ENCODE measurements around the gene IRGQ. TPM values are rescaled to one million over a fixed set of nuclear protein-coding genes. Genes with fewer than 3 reads are reported as not detected.

Gene IRGQ
- total RNA-seq, 1 experiment from 2014 or later: 23.3 TPM

GRCh38 chr19:43574424-43575155 is 21.3 kb downstream of the IRGQ start:
- H3K4me2 ChIP-seq: peak overlapping the region; percentile 90
- CTCF ChIA-PET: interaction anchor here (0.6 to 1.1 kb wide), 3 partner anchors 21 to 431 kb away, joined by 4 to 5 read pairs (median 4); partner anchors contain the start of genes IRGQ and ZNF576
- H3K27me3 ChIP-seq (ENCODE audit: insufficient read depth, low read depth): no peaks in the 10 kb centered on the region
- intact Hi-C loops (cut with micrococcal nuclease; ENCODE audit: unreplicated experiment): loop anchor here (1.0 to 5.0 kb wide), 2 partner anchors 22 to 47 kb away; partner anchors contain the start of genes ETHE1, IRGQ and ZNF576
- TF ChIP-seq CTCF (conservative IDR thresholded peaks at IDR 0.05): no peak
- no peak for TF ChIP-seq EZH2 (IDR thresholded peaks at IDR 0.05; ENCODE audit: low read depth)
- peaks cover 10% of the 10 kb centered on the region for H3K79me2 ChIP-seq (ENCODE audit: low read depth)
- BruUV-seq (replicated peaks): TSS peak; percentile 27
- H3K27ac ChIP-seq: no peak overlapping the region
- peaks cover 10% of the 10 kb centered on the region; the same call in 1 of the 2 replicates for H3K4me1 ChIP-seq (replicated peaks; ENCODE audit: insufficient read depth)
- no peaks in the 10 kb centered on the region for H3K9me3 ChIP-seq (ENCODE audit: insufficient read depth, low read depth)
- H4K20me1 ChIP-seq (ENCODE audit: insufficient read depth): no peaks in the 10 kb centered on the region
- H2AFZ ChIP-seq: peak overlapping the region; percentile 100
- DNase-seq: peak in 1 of 2 experiments; percentile 13
- POLR2A ChIA-PET (ENCODE audit: unreplicated experiment): no interaction called here
- H3K4me3 ChIP-seq: peak overlapping the region; percentile 94
- H3F3A ChIP-seq (ENCODE audit: insufficient read depth, low read depth): no peaks in the 10 kb centered on the region
- H3K9me2 ChIP-seq (ENCODE audit: insufficient read depth): no peaks in the 10 kb centered on the region
- H3K36me3 ChIP-seq (ENCODE audit: low read depth): no peaks in the 10 kb centered on the region; the same call in 1 of the 2 replicates

GRCh38 chr19:43572171-43572588 is 23.8 kb downstream of the IRGQ start:
- Histone ChIP-seq H3K9me2 (ENCODE audit: insufficient read depth) (no peaks in the 10 kb centered on the region), H4K20me1 (ENCODE audit: insufficient read depth) (no peaks in the 10 kb centered on the region), H3K4me1 (replicated peaks; ENCODE audit: insufficient read depth) (peaks cover 10% of the 10 kb centered on the region; the same call in 1 of the 2 replicates), H3K36me3 (ENCODE audit: low read depth) (no peaks in the 10 kb centered on the region; the same call in 1 of the 2 replicates), H2AFZ (no peak overlapping the region), H3K27me3 (ENCODE audit: insufficient read depth, low read depth) (no peaks in the 10 kb centered on the region), H3K4me3 (no peak overlapping the region), H3F3A (ENCODE audit: insufficient read depth, low read depth) (no peaks in the 10 kb centered on the region), H3K79me2 (ENCODE audit: low read depth) (peaks cover 10% of the 10 kb centered on the region), H3K27ac (no peak overlapping the region), H3K9me3 (ENCODE audit: insufficient read depth, low read depth) (no peaks in the 10 kb centered on the region), H3K4me2 (no peak overlapping the region)
- BruUV-seq (replicated peaks): no TSS peak
- TF ChIP-seq EZH2 (IDR thresholded peaks at IDR 0.05; ENCODE audit: low read depth): no peak
- no peak for TF ChIP-seq CTCF (conservative IDR thresholded peaks at IDR 0.05)
- intact Hi-C loops (cut with micrococcal nuclease; ENCODE audit: unreplicated experiment): no loop called here
- no peak for DNase-seq
- POLR2A ChIA-PET (ENCODE audit: unreplicated experiment): no interaction called here
- CTCF ChIA-PET: no interaction called here

- ChIA-PET CTCF (no interaction called here), POLR2A (ENCODE audit: unreplicated experiment) (no interaction called here)
- peak; percentile 13 to 63 for DNase-seq
- Histone ChIP-seq H3F3A (ENCODE audit: insufficient read depth, low read depth) (no peaks in the 10 kb centered on the region), H2AFZ (no peak overlapping the region), H3K27me3 (ENCODE audit: insufficient read depth, low read depth) (no peaks in the 10 kb centered on the region), H3K9me2 (ENCODE audit: insufficient read depth) (no peaks in the 10 kb centered on the region), H3K9me3 (ENCODE audit: insufficient read depth, low read depth) (no peaks in the 10 kb centered on the region), H3K79me2 (ENCODE audit: low read depth) (peaks cover 10% of the 10 kb centered on the region), H3K4me3 (no peak overlapping the region), H3K4me2 (no peak overlapping the region), H4K20me1 (ENCODE audit: insufficient read depth) (no peaks in the 10 kb centered on the region; the same call in 1 of the 2 replicates), H3K4me1 (replicated peaks; ENCODE audit: insufficient read depth) (peaks cover 6% of the 10 kb centered on the region; the same call in 1 of the 2 replicates), H3K27ac (no peak overlapping the region), H3K36me3 (ENCODE audit: low read depth) (no peaks in the 10 kb centered on the region; the same call in 1 of the 2 replicates)
- intact Hi-C loops (cut with micrococcal nuclease; ENCODE audit: unreplicated experiment): no loop called here
- no peak for TF ChIP-seq CTCF (conservative IDR thresholded peaks at IDR 0.05)
- no peak for TF ChIP-seq EZH2 (IDR thresholded peaks at IDR 0.05; ENCODE audit: low read depth)
- BruUV-seq (replicated peaks): no TSS peak
Observed at GRCh38 chr19:43570174-43570791, 25.7 kb downstream of the IRGQ start.

Data from PC-9 (cell line).